ENCODE measurements around the gene MLYCD. TPM values are rescaled to one million over a fixed set of nuclear protein-coding genes. Genes with fewer than 3 reads are reported as not detected.

The MLYCD gene
- 2.2 and 5.9 TPM in 2 replicates for total RNA-seq (ENCODE audit: low replicate concordance)

DNA sequence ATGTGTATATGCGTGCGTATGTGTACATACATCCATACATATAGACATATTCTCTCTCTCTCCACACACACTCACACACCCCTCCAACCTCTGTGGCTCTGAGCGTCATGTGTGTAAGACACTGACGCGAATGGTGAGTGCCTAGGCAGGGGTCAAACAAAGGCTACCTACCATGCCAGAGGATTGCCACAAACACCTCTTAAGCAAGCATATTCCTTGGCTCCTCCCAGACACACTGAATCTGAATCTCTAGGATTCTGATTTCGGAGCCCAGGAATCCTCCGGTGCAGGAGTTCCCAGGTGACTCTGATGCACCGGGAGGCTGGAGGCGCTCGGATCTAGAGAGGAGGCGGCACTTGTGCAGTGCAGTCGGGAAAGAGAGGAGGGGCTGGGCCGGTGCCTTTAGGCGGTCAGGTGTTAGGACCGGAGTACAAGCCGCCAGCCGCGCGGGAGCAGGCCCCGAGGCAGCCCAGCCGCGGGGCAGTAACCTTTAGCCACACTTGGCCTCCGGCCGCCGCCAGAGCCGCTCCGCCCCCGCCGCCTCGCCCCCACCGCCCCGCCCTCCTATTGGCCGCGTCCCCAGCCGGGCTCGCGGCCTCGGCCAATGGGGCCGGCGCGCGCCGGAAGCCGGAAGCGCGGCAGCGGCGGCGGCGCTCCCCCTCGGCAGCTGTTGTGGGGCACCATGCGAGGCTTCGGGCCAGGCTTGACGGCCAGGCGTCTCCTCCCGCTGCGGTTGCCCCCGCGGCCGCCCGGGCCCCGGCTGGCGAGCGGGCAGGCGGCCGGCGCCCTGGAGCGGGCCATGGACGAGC is at the start of gene MLYCD:
Gene MLYCD (plus strand): TSS at position 653 of the 809 bp plus-strand sequence. CDS start 30 bp downstream, at position 683.

DNA sequence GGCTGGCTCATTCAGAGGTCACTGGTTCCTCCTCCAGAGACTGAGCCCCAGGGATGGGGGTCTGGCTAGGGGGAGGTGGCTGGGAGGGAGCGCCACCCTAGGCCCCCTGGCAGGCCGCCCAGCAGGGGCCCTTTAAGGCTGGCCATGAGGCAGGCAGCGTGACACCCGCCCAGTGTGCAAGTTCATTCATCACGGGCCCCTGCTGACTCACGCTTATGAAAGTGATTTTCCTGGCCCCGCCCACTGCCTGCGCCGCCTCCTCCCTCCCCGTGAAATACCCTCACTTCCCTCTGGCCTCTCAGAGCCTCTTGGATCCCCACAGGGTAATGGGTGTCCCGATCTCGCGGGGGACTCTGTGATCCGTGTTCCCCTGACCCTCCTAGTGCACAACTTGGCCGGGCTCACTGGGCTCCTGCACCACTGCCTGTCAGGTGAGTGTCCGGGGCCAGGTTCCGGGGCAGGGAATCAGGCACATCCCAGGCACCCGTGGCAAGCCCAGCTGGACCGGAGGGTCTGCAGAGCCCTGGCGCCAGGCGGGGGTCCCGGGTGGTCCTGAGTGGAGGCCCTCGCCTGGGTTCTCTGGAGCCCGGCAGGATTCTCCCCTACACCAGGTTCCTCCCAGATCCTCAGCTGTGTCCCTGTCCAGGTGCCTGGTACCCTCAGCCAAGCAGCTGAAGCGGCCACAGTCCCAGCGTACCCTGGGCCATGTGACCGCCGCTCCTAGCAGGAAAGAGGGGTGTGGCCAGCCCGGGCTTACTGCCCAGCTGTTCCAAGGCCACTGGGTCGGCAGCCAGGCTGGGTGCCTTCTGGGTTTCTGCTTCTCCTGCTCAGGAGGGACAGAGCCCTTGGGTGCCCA is 54.3 kb downstream of the MLYCD start, which contains the start of gene OSGIN1:
Gene OSGIN1 (plus strand): TSS at position 301 of the 856 bp plus-strand sequence. CDS start 4,432 bp downstream, outside the sequence.

DNA sequence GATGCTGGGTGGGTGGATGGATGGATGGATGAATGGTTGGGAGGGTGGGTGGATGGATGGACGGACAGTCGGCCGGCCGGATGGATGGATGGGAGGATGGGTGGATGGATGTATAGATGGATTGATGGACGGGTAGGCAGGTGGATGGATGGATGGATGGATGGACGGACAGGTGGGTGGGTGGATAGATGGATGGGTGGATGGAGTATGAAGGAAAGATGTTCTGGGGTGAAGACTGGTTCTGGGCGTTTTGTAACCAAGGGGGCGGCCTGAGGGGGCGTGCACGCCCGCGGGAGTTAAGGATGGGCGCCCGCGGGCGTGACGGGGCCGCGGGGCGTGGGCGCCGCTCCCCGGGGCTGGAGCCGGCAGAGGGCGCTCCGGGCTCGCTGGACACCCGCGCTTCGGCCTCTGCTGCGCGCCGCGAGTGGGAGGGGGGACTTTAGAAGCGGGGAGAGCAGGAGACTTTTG is 69.0 kb downstream of the MLYCD start, which contains the start of gene NECAB2:
Gene NECAB2 (plus strand): TSS at position 407 of the 468 bp plus-strand sequence. CDS start 405 bp downstream, outside the sequence.

Other genes with a start within 250 kb of the MLYCD start
- gene HSBP1, start 91.1 kb upstream of the MLYCD start, total RNA-seq (ENCODE audit: low replicate concordance) = 155 and 380 TPM in 2 replicates
- gene OSGIN1, start 54.1 kb downstream of the MLYCD start, total RNA-seq (ENCODE audit: low replicate concordance) = 0.59 and 1.6 TPM in 2 replicates
- gene NECAB2, start 69.1 kb downstream of the MLYCD start, total RNA-seq (ENCODE audit: low replicate concordance) = 0.12 and 0.53 TPM in 2 replicates
- not detected in 2 replicates for gene SLC38A8, start 143.7 kb downstream of the MLYCD start, total RNA-seq (ENCODE audit: low replicate concordance)
- 97.0 and 124 TPM in 2 replicates for gene MBTPS1, start 217.8 kb downstream of the MLYCD start, total RNA-seq (ENCODE audit: low replicate concordance)
- gene HSDL1, start 246.1 kb downstream of the MLYCD start, total RNA-seq (ENCODE audit: low replicate concordance) = 16.5 and 20.6 TPM in 2 replicates
- gene DNAAF1, start 246.2 kb downstream of the MLYCD start, total RNA-seq (ENCODE audit: low replicate concordance) = not detected in 2 replicates

All from smooth muscle cell of the coronary artery (primary cell).